Smooth muscle cell (in vitro differentiated cells): Measurements from ENCODE around the gene C1QTNF7. TPM values are rescaled to one million over a fixed set of nuclear protein-coding genes. Genes with fewer than 3 reads are reported as not detected.
A peak's percentile ranks its signal among the peaks of the same experiment; 100 is the strongest.

Experiments
- DNase-seq: peaks from one replicate; lab custom pipeline; 2025; ENCODE audit not compliant: unreplicated experiment; lab: John Stamatoyannopoulos, UW
- H2AFZ ChIP-seq: fragments of 200-600 bp; sonication (generic); 2 replicates; pipeline ENCODE4 v1.6.0; 2016; ENCODE audit warnings: antibody characterized with exemption, low read depth, mild to moderate bottlenecking
- H3F3A ChIP-seq: fragments of 200-600 bp; sonication (generic); 2 replicates; pipeline ENCODE4 v1.6.0; 2017; ENCODE audit warnings: antibody characterized with exemption, low read depth
- H3K27ac ChIP-seq: fragments of 200-600 bp; sonication (generic); 2 replicates; pipeline ENCODE4 v1.5.1; 2016; ENCODE audit warnings: low read depth, mild to moderate bottlenecking
- H3K27me3 ChIP-seq: fragments of 200-600 bp; sonication (generic); 2 replicates; pipeline ENCODE4 v1.6.1; 2016; ENCODE audit warnings: low read depth, mild to moderate bottlenecking
- H3K36me3 ChIP-seq: fragments of 200-600 bp; sonication (generic); 2 replicates; pipeline ENCODE4 v1.5.1; 2016; ENCODE audit warnings: low read depth
- H3K4me1 ChIP-seq: fragments of 200-600 bp; sonication (generic); 2 replicates; pipeline ENCODE4 v1.5.1; 2016; ENCODE audit warnings: low read depth
- H3K4me2 ChIP-seq: fragments of 200-600 bp; sonication (generic); 2 replicates; pipeline ENCODE4 v1.6.0; 2016; ENCODE audit warnings: mild to moderate bottlenecking
- H3K4me3 ChIP-seq: fragments of 200-600 bp; sonication (generic); 2 replicates; pipeline ENCODE4 v1.5.1; 2016; ENCODE audit warnings: mild to moderate bottlenecking
- H3K79me2 ChIP-seq: fragments of 200-600 bp; sonication (generic); 2 replicates; pipeline ENCODE4 v1.6.0; 2016; ENCODE audit warnings: low read depth, mild to moderate bottlenecking
- H3K9ac ChIP-seq: fragments of 200-600 bp; sonication (generic); 2 replicates; pipeline ENCODE4 v1.6.0; 2016; ENCODE audit warnings: low read depth
- H3K9me3 ChIP-seq: fragments of 200-600 bp; sonication (generic); replicated peaks from 2 replicates; pipeline ENCODE4 v1.5.1; 2016; ENCODE audit warnings: low read depth
- H4K20me1 ChIP-seq: fragments of 200-600 bp; sonication (generic); 2 replicates; pipeline ENCODE4 v1.6.0; 2016; ENCODE audit warnings: low read depth
- CTCF ChIP-seq: fragments of 200-600 bp; sonication (generic); IDR thresholded peaks from 2 replicates; pipeline ENCODE4 v1.5.1; 2017; ENCODE audit warnings: borderline replicate concordance, mild to moderate bottlenecking, antibody characterized with exemption; ENCODE audit not compliant: insufficient read depth, poor library complexity, severe bottlenecking
- WGBS: methylation state at CpG from one replicate; pipeline ENCODE4 v1.1.7; 2016; ENCODE audit warnings: low lambda C conversion rate; 5-methylcytosine and 5-hydroxymethylcytosine counted together
- polyA plus RNA-seq: library from polyadenylated mRNA; unstranded; fragments of >200 nt; fragmentation: Nextera tagmentation; extraction: Ambion mirVana; gene quantifications from 2 replicates; pipeline ENCODE4 v1.2.1, GENCODE V29; 2016
- total RNA-seq: library from RNA; depleted of rRNA; stranded (reverse); fragments of >200 nt; gene quantifications from 2 replicates; pipeline ENCODE4 v1.2.3, GENCODE V29; 2014

Gene C1QTNF7
- total and polyA plus RNA-seq, 2 experiments from 2014 or later, result 2.3 to 5.3 TPM

GRCh38 chr4:15438939-15439524 is 11.2 kb downstream of the C1QTNF7 start:
- Histone ChIP-seq H2AFZ (no peak overlapping the region), H3K27ac (peak overlapping the region; percentile 51), H3K4me1 (no peaks in the 10 kb centered on the region), H3K36me3 (no peaks in the 10 kb centered on the region), H3K9ac (no peak overlapping the region), H3K27me3 (no peaks in the 10 kb centered on the region), H3K4me2 (peak overlapping the region; percentile 1), H4K20me1 (no peaks in the 10 kb centered on the region), H3F3A (no peaks in the 10 kb centered on the region), H3K9me3 (no peaks in the 10 kb centered on the region), H3K4me3 (no peak overlapping the region), H3K79me2 (no peaks in the 10 kb centered on the region)
- TF ChIP-seq CTCF, result no peak
- DNase-seq, result no peak
- 31% methylated on average over 2 of the region's 2 CpGs for WGBS

- H2AFZ ChIP-seq, result no peak overlapping the region
- 49% methylated on average over 2 of the region's 2 CpGs for WGBS
- no peak overlapping the region for H3K9ac ChIP-seq
- no peaks in the 10 kb centered on the region for H3K79me2 ChIP-seq
- no peaks in the 10 kb centered on the region for H3K4me1 ChIP-seq
- H3K27ac ChIP-seq, result no peak overlapping the region
- no peak overlapping the region for H3K4me2 ChIP-seq
- H3K27me3 ChIP-seq, result no peaks in the 10 kb centered on the region
- DNase-seq, result no peak
- no peak overlapping the region for H3K4me3 ChIP-seq
- H3K9me3 ChIP-seq, result no peaks in the 10 kb centered on the region
- no peak for TF ChIP-seq CTCF
- no peaks in the 10 kb centered on the region for H4K20me1 ChIP-seq
- H3F3A ChIP-seq, result no peaks in the 10 kb centered on the region
- H3K36me3 ChIP-seq, result no peaks in the 10 kb centered on the region
Measured at GRCh38 chr4:15443371-15444160, 15.7 kb downstream of the C1QTNF7 start.

GRCh38 chr4:15444276-15444675 is 16.4 kb downstream of the C1QTNF7 start:
- no peak for DNase-seq
- 95% methylated on average over 7 of the region's 7 CpGs for WGBS
- H3K4me3 ChIP-seq, result no peak overlapping the region
- H2AFZ ChIP-seq, result no peak overlapping the region
- no peaks in the 10 kb centered on the region for H3K9me3 ChIP-seq
- H3K4me2 ChIP-seq, result no peak overlapping the region
- H4K20me1 ChIP-seq, result no peaks in the 10 kb centered on the region
- H3F3A ChIP-seq, result no peaks in the 10 kb centered on the region
- no peak overlapping the region for H3K27ac ChIP-seq
- H3K79me2 ChIP-seq, result no peaks in the 10 kb centered on the region
- no peak for TF ChIP-seq CTCF
- H3K9ac ChIP-seq, result no peak overlapping the region
- H3K4me1 ChIP-seq, result no peaks in the 10 kb centered on the region
- no peaks in the 10 kb centered on the region for H3K27me3 ChIP-seq
- no peaks in the 10 kb centered on the region for H3K36me3 ChIP-seq
